ENCODE data around the gene FOXC1.

FOXC1 gene

GRCh38 chr6:1613346-1613687 is 3.6 kb downstream of the FOXC1 start:
- no peak for DNase-seq (ENCODE audit: low spot score)
- no peak for TF ChIP-seq CTCF (IDR thresholded peaks at IDR 0.05; ENCODE audit: extremely low read depth, insufficient read depth, missing control alignments)
- in situ Hi-C loops (cut with MboI; ENCODE audit: low pct_unique_long_range_greater_than_20kb, low sequenced_read_pairs, unreplicated experiment): loop anchor here (25.0 kb wide), 1 partner anchor 499 kb away; no protein-coding TSS in a partner anchor

GRCh38 chr6:1613688-1614447 is 4.2 kb downstream of the FOXC1 start:
- no peak for DNase-seq (ENCODE audit: low spot score)

GRCh38 chr6:1614448-1615150 is 4.9 kb downstream of the FOXC1 start:
- no peak for TF ChIP-seq CTCF (IDR thresholded peaks at IDR 0.05; ENCODE audit: extremely low read depth, insufficient read depth, missing control alignments)
- in situ Hi-C loops (cut with MboI; ENCODE audit: low pct_unique_long_range_greater_than_20kb, low sequenced_read_pairs, unreplicated experiment): loop anchor here (25.0 kb wide), 1 partner anchor 498 kb away; no protein-coding TSS in a partner anchor
- DNase-seq (ENCODE audit: low spot score): peak; percentile 84

More at GRCh38 chr6:1613688-1614447, 4.2 kb downstream of the FOXC1 start:
- no peak for TF ChIP-seq CTCF (IDR thresholded peaks at IDR 0.05; ENCODE audit: extremely low read depth, insufficient read depth, missing control alignments)
- in situ Hi-C loops (cut with MboI; ENCODE audit: low pct_unique_long_range_greater_than_20kb, low sequenced_read_pairs, unreplicated experiment): loop anchor here (25.0 kb wide), 1 partner anchor 498 kb away; no protein-coding TSS in a partner anchor

GRCh38 chr6:1615151-1615852 is 5.6 kb downstream of the FOXC1 start:
- DNase-seq (ENCODE audit: low spot score): no peak
- in situ Hi-C loops (cut with MboI; ENCODE audit: low pct_unique_long_range_greater_than_20kb, low sequenced_read_pairs, unreplicated experiment): loop anchor here (25.0 kb wide), 1 partner anchor 497 kb away; no protein-coding TSS in a partner anchor
- no peak for TF ChIP-seq CTCF (IDR thresholded peaks at IDR 0.05; ENCODE audit: extremely low read depth, insufficient read depth, missing control alignments)

GRCh38 chr6:1615853-1616420 is 6.2 kb downstream of the FOXC1 start:
- in situ Hi-C loops (cut with MboI; ENCODE audit: low pct_unique_long_range_greater_than_20kb, low sequenced_read_pairs, unreplicated experiment): loop anchor here (25.0 kb wide), 1 partner anchor 496 kb away; no protein-coding TSS in a partner anchor
- no peak for TF ChIP-seq CTCF (IDR thresholded peaks at IDR 0.05; ENCODE audit: extremely low read depth, insufficient read depth, missing control alignments)
- no peak for DNase-seq (ENCODE audit: low spot score)
